ENCODE results near the gene GNAS.

Gene GNAS

DNA sequence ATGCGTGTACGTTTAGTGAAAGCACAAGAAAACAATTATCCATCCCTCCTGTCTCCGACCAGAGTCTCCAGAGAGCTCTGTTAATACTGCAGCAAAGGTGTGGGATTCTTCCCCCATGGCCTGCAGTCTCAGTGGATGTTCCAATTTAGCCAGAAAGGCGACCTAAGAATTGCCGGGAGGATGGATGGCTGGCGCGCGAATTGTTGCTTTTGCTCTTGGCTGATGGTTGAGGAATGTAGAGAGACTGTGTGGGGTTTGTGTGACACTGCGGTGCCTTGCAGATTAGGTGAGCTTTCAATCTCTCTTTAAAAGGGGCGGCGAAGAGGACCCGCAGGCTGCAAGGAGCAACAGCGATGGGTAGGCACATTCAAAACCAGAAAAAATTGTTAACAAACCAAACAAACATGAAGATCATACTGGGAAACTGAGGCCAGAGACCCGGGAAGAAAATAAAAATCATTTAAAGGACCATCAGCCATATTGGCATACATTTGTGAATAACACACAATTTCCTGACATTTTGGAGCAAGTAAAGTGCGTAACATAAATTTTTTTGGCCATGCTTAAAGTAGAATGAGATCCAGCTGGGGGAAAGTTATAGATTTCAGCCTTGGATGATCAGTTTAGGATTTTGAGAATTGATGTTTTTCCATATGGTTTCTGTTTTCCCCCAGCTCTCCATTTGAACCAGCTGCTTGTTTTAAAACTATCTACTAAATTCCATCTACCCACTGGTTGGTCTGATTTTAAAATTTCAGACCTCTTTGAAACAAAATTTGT is 46.3 kb downstream of the GNAS start:
- DNase-seq (ENCODE audit: low spot score) = no peak

DNA sequence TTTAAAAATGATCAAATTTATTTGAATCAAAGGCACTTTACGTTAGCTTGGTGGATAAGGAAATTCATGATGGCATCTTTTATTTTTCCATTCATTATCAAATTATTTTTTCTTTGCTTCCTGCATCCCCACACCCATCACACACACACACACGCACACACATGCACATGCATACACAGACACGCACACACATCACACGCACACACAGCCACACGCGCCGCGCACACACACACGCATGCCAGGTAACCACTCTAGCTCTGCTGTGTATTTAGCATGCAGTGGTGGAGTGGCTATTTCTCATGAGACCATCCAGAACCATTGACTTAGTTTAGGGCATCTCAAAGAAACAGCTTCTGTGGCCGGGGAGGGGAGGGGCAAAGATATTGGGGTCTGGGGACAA is 47.0 kb downstream of the GNAS start:
- no peak for DNase-seq (ENCODE audit: low spot score)

DNA sequence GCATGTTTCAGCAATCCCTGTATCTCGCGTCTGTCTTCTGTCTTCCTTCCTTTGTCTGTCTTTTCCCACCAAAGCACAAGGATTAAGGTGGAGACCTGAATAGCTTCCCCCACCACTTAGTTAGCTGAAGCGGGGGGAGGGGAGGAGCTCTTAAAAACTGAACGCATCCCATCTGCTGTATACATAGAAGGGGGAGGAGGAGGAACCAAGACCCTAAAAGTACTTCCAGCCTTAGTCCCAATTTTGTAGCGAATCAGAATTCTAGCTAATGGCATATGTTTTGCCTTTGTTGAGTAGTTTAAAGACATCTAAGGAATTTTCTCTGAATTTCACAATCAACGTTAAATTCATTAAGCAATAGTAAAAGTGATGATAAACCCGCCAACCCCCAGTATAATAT is 47.9 kb downstream of the GNAS start:
- no peak for DNase-seq (ENCODE audit: low spot score)

DNA sequence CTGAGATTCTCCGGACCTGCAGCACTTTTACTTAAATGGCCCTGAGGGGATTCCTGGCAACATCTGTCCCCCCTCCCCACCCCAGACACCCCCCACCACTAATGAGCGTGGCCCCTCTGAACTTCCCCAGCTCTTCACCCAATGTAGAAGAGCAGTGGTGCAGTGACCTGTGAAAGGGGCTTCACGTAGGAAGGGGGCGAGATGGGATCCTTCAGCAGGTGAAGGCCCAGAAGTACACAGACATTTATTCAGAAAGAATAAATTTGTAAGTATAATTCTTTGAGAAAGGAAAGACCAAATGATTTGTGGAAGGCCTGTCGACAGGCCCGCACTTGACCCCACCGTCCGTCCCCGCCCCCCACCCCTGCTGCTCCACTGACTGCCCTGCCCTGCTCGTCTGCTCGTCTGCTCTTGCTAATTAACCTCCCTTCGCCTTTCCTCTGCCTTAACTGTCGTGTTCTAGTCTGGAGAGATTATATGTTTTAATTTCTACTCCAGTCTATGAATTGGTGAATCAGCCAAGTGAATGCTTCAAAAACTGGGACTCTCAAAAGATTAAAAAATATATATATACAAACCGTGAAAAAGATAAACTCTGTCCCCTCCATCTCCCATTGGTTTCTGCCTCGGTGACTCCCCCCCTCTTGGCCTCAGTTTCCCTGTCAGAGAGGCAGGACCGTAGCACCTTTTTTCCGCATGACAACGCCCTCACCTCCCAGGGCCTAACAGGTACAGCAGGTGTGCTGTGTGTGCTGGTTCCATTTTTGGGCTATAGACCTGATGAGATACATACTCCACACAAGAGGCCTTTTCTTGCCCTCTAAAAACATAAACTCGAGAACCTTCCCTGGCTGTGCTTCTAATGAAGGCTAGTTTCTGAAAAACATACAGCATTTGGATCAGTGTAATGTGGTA is 49.2 kb downstream of the GNAS start:
- DNase-seq (ENCODE audit: low spot score) = no peak

DNA sequence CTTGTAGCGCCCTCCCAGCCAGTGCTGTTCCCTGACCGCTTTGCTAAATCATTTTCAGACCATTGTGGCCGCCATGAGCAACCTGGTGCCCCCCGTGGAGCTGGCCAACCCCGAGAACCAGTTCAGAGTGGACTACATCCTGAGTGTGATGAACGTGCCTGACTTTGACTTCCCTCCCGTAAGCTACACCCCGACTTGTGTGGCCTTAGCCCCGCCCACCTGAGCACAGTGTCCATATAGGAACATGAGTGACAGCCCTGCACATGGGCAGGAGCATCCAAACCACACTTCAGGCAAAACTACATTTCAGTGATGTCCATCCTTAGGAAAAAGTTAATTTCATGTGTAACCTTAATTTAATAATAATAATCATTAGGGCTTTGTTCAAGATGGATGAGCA is 51.1 kb downstream of the GNAS start:
- DNase-seq (ENCODE audit: low spot score) = no peak

GRCh38 chr20:58905236-58905635 is 52.7 kb downstream of the GNAS start:
- no peak for DNase-seq (ENCODE audit: low spot score)

GRCh38 chr20:58906111-58906510 is 53.6 kb downstream of the GNAS start:
- no peak for DNase-seq (ENCODE audit: low spot score)

GRCh38 chr20:58906894-58907293 is 54.4 kb downstream of the GNAS start:
- no peak for DNase-seq (ENCODE audit: low spot score)

GRCh38 chr20:58907320-58908137 is 55.0 kb downstream of the GNAS start:
- peak; percentile 89 for DNase-seq (ENCODE audit: low spot score)

- DNase-seq (ENCODE audit: low spot score) = no peak
These were observed 55.7 kb downstream of the GNAS start for GRCh38 chr20:58908221-58908620.

DNA sequence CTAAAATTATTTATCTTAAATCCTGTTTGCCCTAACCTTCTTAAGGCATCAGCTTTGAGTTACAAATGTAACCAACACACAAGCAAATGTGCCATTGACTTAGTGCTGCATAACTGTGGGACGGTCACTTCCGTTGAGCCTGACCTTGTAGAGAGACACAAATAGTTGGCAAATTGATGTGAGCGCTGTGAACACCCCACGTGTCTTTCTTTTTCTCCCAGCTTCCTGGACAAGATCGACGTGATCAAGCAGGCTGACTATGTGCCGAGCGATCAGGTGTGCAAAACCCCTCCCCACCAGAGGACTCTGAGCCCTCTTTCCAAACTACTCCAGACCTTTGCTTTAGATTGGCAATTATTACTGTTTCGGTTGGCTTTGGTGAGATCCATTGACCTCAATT is 56.4 kb downstream of the GNAS start:
- DNase-seq (ENCODE audit: low spot score) = no peak

- no peak for DNase-seq (ENCODE audit: low spot score)
These were observed 57.1 kb downstream of the GNAS start for GRCh38 chr20:58909585-58909984.

DNA sequence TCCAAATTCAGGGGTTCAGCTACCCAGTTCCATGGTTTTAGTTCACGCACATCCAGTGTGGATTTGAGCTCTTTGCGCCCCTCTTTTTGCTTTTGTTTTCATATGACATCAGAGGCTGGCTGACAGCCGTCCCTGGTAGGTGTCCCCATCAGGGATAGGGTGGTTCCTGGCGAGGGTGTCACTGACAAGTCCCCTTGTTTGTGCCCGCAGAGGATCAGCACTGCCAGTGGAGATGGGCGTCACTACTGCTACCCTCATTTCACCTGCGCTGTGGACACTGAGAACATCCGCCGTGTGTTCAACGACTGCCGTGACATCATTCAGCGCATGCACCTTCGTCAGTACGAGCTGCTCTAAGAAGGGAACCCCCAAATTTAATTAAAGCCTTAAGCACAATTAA is 58.0 kb downstream of the GNAS start:
- no peak for DNase-seq (ENCODE audit: low spot score)

DNA sequence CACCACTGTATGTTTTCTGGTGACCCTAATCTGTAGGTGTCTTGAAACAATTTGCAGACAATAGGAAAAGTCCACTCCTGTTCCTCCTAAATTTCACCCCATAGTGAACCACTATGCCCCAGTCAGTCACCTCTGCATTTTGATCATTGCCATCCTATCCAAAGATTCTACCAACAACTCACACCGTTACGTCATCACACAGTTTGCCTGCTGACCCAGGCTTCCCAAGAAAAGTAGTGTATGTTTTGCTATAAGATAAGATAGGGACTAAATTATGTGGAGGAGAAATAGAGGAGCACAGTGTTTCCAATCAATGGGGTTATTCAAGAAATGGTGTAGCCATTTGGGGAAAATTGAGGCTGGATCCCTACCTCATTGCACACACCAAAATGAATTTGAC is 58.8 kb downstream of the GNAS start:
- DNase-seq (ENCODE audit: low spot score) = no peak

GRCh38 chr20:58911970-58912369 is 59.5 kb downstream of the GNAS start:
- DNase-seq (ENCODE audit: low spot score) = no peak

DNA sequence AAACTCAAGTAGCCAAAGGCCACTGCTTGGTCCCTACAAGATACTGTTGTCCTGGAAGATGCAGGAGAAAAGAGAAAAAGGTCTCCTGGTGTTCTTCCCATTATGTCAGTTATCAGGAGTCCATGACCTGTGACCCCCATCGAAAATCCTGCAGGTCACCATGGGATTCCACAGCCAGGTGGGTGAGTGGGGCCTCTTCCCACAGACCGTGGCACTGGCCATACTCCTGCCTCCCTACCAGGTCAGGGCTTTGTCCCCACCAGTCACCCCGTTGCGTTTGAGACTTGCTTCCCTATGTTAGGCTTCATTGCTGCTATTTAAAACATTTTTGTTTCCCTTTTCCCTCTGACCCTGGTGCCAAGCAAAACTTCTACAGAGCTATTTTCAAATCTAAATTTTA is 60.6 kb downstream of the GNAS start:
- DNase-seq (ENCODE audit: low spot score) = no peak

GRCh38 chr20:58918621-58919020 is 66.1 kb downstream of the GNAS start:
- no peak for DNase-seq (ENCODE audit: low spot score)

- DNase-seq (ENCODE audit: low spot score) = no peak
These were observed 69.0 kb downstream of the GNAS start for GRCh38 chr20:58921564-58921963.

DNA sequence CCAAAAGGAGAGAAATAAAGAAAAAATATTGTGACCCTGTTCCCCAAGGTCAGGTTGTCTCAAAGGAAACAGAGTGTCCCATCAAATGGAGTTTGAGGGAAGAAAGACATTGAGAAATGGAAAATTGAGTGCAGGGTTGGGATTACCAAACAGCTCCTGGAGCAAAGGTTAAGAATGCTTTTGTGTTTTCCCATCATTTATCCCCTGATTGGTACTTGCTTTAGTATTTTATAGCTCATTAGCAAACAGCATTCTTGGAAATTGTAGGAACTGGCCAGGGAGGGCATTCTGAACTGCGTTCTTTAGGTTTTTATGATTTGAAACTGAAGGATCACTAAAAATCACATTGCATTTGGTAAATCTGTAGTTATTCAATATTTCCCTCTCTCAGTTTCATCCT is 69.5 kb downstream of the GNAS start:
- DNase-seq (ENCODE audit: low spot score) = no peak

- no peak for DNase-seq (ENCODE audit: low spot score)
These were observed 70.7 kb downstream of the GNAS start for GRCh38 chr20:58923117-58923712.

GRCh38 chr20:58926802-58927489 is 74.4 kb downstream of the GNAS start:
- no peak for DNase-seq (ENCODE audit: low spot score)
